ENCODE data around the gene LGALS12. TPM values are rescaled to one million over a fixed set of nuclear protein-coding genes. Genes with fewer than 3 reads are reported as not detected.
"Not testable (repeated sequence)": the region's sequence is repeated elsewhere in the genome, so short reads cannot be mapped to it uniquely, and the experiment has no call there.

The LGALS12 gene
- polyA plus RNA-seq, 5 donors, result 0.14 to 0.32 (median 0.27) TPM

- DNase-seq, result no peak
Observed at GRCh38 chr11:63504933-63505586, 824 bp upstream of the LGALS12 start.

- DNase-seq, result no peak
Observed at GRCh38 chr11:63506876-63507275, 992 bp downstream of the LGALS12 start.

DNA sequence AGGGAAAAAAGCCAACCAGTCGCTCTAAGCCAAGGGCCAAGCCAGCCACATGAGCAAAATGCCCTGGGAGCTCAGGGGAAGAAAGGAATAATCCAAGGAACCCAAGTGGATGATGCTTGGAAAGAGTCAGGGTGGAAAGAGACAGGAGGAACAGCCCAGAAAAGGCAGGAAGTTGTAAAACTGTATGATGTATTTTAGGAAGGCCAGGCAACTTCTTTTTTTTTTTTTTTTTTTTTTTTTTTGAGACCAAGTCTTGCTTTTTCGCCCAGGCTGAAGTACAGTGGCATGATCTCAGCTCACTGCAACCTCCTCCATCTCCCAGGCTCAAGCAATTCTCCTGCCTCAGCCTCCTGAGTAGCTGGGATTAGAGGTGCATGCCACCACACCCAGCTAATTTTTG is 1.6 kb downstream of the LGALS12 start:
- no peak for DNase-seq

GRCh38 chr11:63508009-63508408 is 2.1 kb downstream of the LGALS12 start:
- DNase-seq, result no peak

DNA sequence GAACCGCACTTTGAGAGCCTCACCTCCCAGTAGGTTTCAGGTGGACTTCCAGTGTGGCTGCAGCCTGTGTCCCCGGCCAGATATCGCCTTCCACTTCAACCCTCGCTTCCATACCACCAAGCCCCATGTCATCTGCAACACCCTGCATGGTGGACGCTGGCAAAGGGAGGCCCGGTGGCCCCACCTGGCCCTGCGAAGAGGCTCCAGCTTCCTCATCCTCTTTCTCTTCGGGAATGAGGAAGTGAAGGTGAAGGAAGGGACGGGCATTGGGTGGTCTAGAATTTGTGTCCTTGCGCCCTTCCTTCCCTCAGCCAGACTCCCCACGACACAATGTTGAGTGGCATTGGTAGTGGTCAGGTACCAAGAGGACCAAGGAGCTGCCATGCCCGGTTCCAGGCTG is 2.9 kb downstream of the LGALS12 start:
- DNase-seq, result no peak

GRCh38 chr11:63510360-63511047 is 4.6 kb downstream of the LGALS12 start:
- no peak for DNase-seq

- no peak for DNase-seq
Observed at GRCh38 chr11:63511048-63511748, 5.3 kb downstream of the LGALS12 start.

GRCh38 chr11:63512816-63513215 is 6.9 kb downstream of the LGALS12 start:
- no peak for DNase-seq

- DNase-seq, result no peak
Observed at GRCh38 chr11:63516109-63516508, 10.2 kb downstream of the LGALS12 start.

GRCh38 chr11:63517156-63517555 is 11.3 kb downstream of the LGALS12 start:
- DNase-seq, result no peak

- DNase-seq, result no peak
Observed at GRCh38 chr11:63518548-63518947, 12.7 kb downstream of the LGALS12 start.

GRCh38 chr11:63520606-63521170 is 14.8 kb downstream of the LGALS12 start:
- no peak for DNase-seq

GRCh38 chr11:63521896-63522295 is 16.0 kb downstream of the LGALS12 start:
- no peak for DNase-seq

DNA sequence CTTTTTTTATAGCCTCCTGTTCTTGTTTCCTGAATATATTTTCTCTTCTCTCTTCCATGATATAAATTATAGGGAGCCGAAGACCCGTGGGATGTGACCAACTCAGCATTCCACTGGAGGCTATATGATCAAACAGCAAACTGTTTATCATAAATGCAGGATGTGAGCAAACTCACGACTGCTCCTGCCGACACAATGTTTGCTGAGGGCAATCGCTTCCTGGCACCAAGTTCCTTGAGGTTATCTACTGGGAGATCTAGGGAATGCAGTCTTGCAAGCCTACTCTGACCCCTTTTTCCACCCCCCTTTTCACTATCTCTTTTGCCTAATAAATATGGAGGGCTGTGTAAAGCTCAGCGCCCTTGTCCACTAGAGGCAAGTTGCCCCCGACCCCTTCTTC is 17.3 kb downstream of the LGALS12 start:
- no peak for DNase-seq

- no peak for DNase-seq
Observed at GRCh38 chr11:63527667-63528066, 21.8 kb downstream of the LGALS12 start.

GRCh38 chr11:63528156-63528555 is 22.3 kb downstream of the LGALS12 start:
- not testable (repeated sequence) for DNase-seq

GRCh38 chr11:63528729-63529278 is 22.9 kb downstream of the LGALS12 start:
- not testable (repeated sequence) for DNase-seq

DNA sequence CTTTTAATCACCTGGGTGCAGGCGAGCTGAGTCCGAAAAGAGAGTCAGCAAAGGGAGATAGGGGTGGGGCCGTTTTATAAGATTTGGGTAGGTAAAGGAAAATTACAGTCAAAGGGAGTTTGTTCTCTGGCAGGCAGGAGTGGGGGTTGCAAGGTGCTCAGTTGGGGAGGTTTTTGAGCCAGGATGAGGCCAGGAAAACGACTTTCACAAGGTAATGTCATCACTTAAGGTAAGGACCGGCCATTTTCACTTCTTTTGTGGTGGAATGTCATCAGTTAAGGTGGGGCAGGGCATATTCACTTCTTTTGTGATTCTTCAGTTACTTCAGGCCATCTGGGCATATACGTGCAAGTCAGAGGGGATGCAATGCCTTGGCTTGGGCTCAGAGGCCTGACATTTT is 23.5 kb downstream of the LGALS12 start:
- DNase-seq, result not testable (repeated sequence)

DNA sequence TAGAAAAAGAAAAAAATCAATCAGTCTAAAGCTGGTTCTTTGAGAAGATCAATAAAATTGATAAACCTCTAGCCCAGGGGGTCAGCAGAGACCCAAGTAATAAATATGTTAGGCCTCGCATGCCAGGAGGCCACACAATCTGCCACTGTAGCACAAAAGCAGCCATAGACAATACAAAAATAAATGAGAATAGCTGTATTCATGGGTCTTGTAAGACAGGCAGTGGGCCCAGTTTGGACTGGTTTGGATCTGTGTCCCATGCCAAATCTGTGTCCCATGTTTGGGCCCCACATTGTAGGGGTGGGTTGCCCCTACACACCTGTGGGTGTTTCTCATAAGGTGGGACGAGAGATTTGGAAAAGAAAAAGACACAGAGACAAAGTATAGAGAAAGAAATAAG is 24.1 kb downstream of the LGALS12 start:
- DNase-seq, result no peak

- DNase-seq, result peak in 1 of 2 donors; percentile 35
Observed at GRCh38 chr11:63531074-63531792, 25.3 kb downstream of the LGALS12 start.

DNA sequence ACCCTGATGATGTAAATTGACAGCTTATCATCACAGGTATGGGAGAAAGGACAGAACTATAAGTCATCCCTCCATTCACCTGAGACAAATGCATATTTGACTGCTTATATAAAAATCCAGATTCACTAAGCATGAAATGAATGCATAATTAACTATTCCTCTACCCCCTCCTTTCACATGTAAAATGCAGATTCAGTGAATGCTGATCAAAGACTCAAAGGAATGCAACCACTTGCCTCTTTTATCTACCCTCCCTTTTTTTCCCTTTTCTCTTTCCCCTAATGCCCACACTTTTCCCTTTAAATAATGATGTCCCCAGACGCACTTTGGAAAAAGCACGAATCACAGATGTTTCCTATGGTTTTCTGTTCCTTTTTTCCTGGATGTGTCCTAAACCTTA is 26.2 kb downstream of the LGALS12 start:
- DNase-seq, result no peak
